ENCODE results near the gene UBE2D1.

DNA sequence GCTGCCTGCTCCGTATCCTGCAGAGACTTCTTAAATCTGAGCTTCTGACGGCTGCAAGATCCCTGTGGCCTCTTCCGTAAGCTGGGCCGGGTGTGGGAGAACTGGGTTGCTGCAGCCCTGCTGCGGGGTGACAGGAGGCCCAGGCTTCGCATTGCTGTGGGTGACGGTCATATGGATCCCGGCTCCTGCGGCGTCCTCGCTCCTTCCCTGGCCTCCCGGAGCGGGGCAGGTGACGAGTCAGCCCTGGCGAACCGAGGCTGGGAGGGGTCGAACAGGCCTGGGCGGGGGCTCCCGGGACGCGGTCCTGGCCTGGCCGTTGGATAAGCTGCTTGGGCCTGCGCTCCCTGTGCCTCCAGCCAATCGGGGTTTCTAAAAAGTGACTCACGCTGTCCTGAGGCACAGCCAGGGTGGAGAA, 7.8 kb upstream of the UBE2D1 start:
- TF ChIP-seq GATA2 (IDR thresholded peaks at IDR 0.05; ENCODE audit: low read depth, low read length) (no peak), GATA3 (IDR thresholded peaks at IDR 0.05; ENCODE audit: low read depth, low read length) (no peak)
